HCT116 (cell line): Measurements from ENCODE around the gene FANCD2. TPM values are rescaled to one million over a fixed set of nuclear protein-coding genes. Genes with fewer than 3 reads are reported as not detected.

Source experiments
- ATAC-seq: fragments of 200-7000 bp; cut with Tn5 transposase; 2 replicates; pipeline ENCODE4 v1.9.1; 2020; ENCODE audit warnings: mild to moderate bottlenecking, moderate library complexity
- BruUV-seq: library from RNA; stranded (reverse); fragments of 400-500 nt; replicated peaks from 2 replicates; lab custom pipeline; 2021; lab: Mats Ljungman, UMichigan
- CTCF ChIA-PET: fragments of 300-600 bp; sonication (Branson Sonifier 250); formaldehyde crosslinking; loops from one replicate; lab custom pipeline; 2021; ENCODE audit warnings: antibody characterized with exemption; lab: Charles Lee
- POLR2A ChIA-PET: fragments of 300-600, 350-600 bp; sonication (Branson Sonifier 250); formaldehyde crosslinking; loops from one replicate; lab custom pipeline; 2021; ENCODE audit warnings: antibody characterized with exemption; lab: Charles Lee
- RAD21 ChIA-PET, 2 experiments: fragments of 300-600 bp; sonication (Branson Sonifier 250); formaldehyde crosslinking; loops; one replicate each; lab custom pipeline; 2023; ENCODE audit warnings: low total read pairs in 2 of 2; ENCODE audit not compliant: uncharacterized antibody in 2 of 2, unreplicated experiment in 2 of 2, low non-redundant PET in 1 of 2; lab: Charles Lee
- DNase-seq: peaks from one replicate; pipeline ENCODE4 v3.0.0-alpha.2; 2010; ENCODE audit warnings: low read depth, low spot score
- H2AFZ ChIP-seq: fragments of 200-600 bp; shearing (Covaris generic), sonication (generic); 2 replicates; pipeline ENCODE4 v1.6.1; 2017; ENCODE audit warnings: low read depth, mixed run types, mixed read lengths, antibody characterized with exemption, low read length; ENCODE audit not compliant: poor library complexity, severe bottlenecking
- H3K27ac ChIP-seq: 2 replicates; pipeline ENCODE4 v1.5.1; 2012; ENCODE audit warnings: low read depth, low read length
- H3K27me3 ChIP-seq: fragments of 200-600 bp; sonication (generic); 2 replicates; pipeline ENCODE4 v1.6.1; 2016; ENCODE audit warnings: mixed run types, low read length, mixed read lengths; ENCODE audit not compliant: insufficient read depth
- H3K36me3 ChIP-seq, 2 experiments: fragments of 200-500 bp in 1 of 2; fragments of 200-600 bp in 1 of 2; sonication (Bioruptor generic) in 1 of 2; sonication (generic) in 1 of 2; 2 replicates each; pipeline versions ENCODE4 v1.5.1 to v1.6.1; 2014 to 2016; ENCODE audit warnings: low read length in 2 of 2, inconsistent platforms in 1 of 2, mixed read lengths in 1 of 2, mixed run types in 1 of 2; ENCODE audit not compliant: insufficient read depth in 2 of 2, control insufficient read depth in 1 of 2
- H3K4me1 ChIP-seq, 2 experiments: fragments of 200-600 bp in 1 of 2; sonication (generic) in 1 of 2; 2 replicates each; pipeline versions ENCODE4 v1.5.1 to v1.6.1; 2012 to 2017; ENCODE audit warnings: low read length in 2 of 2, inconsistent platforms in 1 of 2, mild to moderate bottlenecking in 1 of 2, mixed read lengths in 1 of 2, mixed run types in 1 of 2, moderate library complexity in 1 of 2; ENCODE audit not compliant: insufficient read depth in 2 of 2, control insufficient read depth in 1 of 2
- H3K4me2 ChIP-seq: fragments of 200-600 bp; sonication (generic); 2 replicates; pipeline ENCODE4 v1.6.1; 2017; ENCODE audit warnings: mixed run types, low read length, mixed read lengths
- H3K4me3 ChIP-seq, 2 experiments: fragments of 200-600 bp in 1 of 2; sonication (generic) in 1 of 2; replicated peaks in 1 of 2; 2 replicates each; pipeline ENCODE4 v1.5.1; 2011 to 2016; ENCODE audit warnings: low read length in 2 of 2, control low read depth in 1 of 2, low read depth in 1 of 2, mild to moderate bottlenecking in 1 of 2, mixed read lengths in 1 of 2, mixed run types in 1 of 2
- H3K79me2 ChIP-seq: fragments of 200-600 bp; sonication (generic); 2 replicates; pipeline ENCODE4 v1.6.1; 2017; ENCODE audit warnings: mild to moderate bottlenecking, mixed run types, low read length, moderate library complexity, mixed read lengths; ENCODE audit not compliant: insufficient read depth
- H3K9ac ChIP-seq: fragments of 200-600 bp; sonication (generic); 2 replicates; pipeline ENCODE4 v1.6.1; 2016; ENCODE audit warnings: low read length, mixed read lengths
- H3K9me2 ChIP-seq: fragments of 200-600 bp; sonication (generic), shearing (Covaris generic); 2 replicates; pipeline ENCODE4 v1.6.1; 2017; ENCODE audit warnings: mixed run types, mild to moderate bottlenecking, moderate library complexity; ENCODE audit not compliant: insufficient read depth
- H3K9me3 ChIP-seq, 2 experiments: fragments of 200-500 bp in 1 of 2; fragments of 200-600 bp in 1 of 2; sonication (Bioruptor generic) in 1 of 2; sonication (generic) in 1 of 2; 2 replicates each; pipeline ENCODE4 v1.6.1; 2014 to 2017; ENCODE audit warnings: low read length in 2 of 2, mixed read lengths in 2 of 2, inconsistent platforms in 1 of 2, low read depth in 1 of 2, mild to moderate bottlenecking in 1 of 2, mixed run types in 1 of 2, moderate library complexity in 1 of 2; ENCODE audit not compliant: control insufficient read depth in 1 of 2, insufficient read depth in 1 of 2
- H4K20me1 ChIP-seq: fragments of 200-600 bp; sonication (generic), shearing (Covaris generic); 2 replicates; pipeline ENCODE4 v1.6.1; 2017; ENCODE audit warnings: mixed run types, mild to moderate bottlenecking, moderate library complexity; ENCODE audit not compliant: insufficient read depth
- ATF3 ChIP-seq: IDR thresholded peaks from 2 replicates; pipeline ENCODE4 v1.6.1; 2012
- CBX3 ChIP-seq: IDR thresholded peaks from 2 replicates; pipeline ENCODE4 v1.6.1; 2012; ENCODE audit warnings: low read depth
- CTCF ChIP-seq, 3 experiments: fragments of 200-600 bp in 1 of 3; sonication (generic) in 1 of 3; IDR thresholded peaks in 2 of 3; conservative IDR thresholded peaks in 1 of 3; 2 replicates each; pipeline ENCODE4 v1.5.1; 2012 to 2017; ENCODE audit warnings: low read depth in 2 of 3, low read length in 2 of 3, antibody characterized with exemption in 1 of 3, borderline replicate concordance in 1 of 3, control low read depth in 1 of 3, mild to moderate bottlenecking in 1 of 3, mixed read lengths in 1 of 3, mixed run types in 1 of 3, moderate library complexity in 1 of 3; ENCODE audit not compliant: insufficient read depth in 1 of 3
- EZH2 ChIP-seq: fragments of 200-600 bp; sonication (generic); IDR thresholded peaks from 2 replicates; pipeline ENCODE4 v1.6.1; 2017; ENCODE audit warnings: antibody characterized with exemption, mixed run types
- MAX ChIP-seq: IDR thresholded peaks from 2 replicates; pipeline ENCODE4 v1.6.1; 2012
- REST ChIP-seq: IDR thresholded peaks from 2 replicates; pipeline ENCODE4 v1.6.1; 2012; ENCODE audit warnings: low read depth
- SP1 ChIP-seq: IDR thresholded peaks from 2 replicates; pipeline ENCODE4 v1.6.1; 2012; ENCODE audit warnings: low read depth
- ZNF274 ChIP-seq: fragments of 200-500 bp; sonication (Bioruptor generic); IDR thresholded peaks from 2 replicates; pipeline ENCODE4 v1.6.1; 2014; ENCODE audit warnings: mild to moderate bottlenecking, low read depth, low read length, inconsistent platforms
- intact Hi-C: fragments of 100-400 bp; cut with micrococcal nuclease; formaldehyde crosslinking; loops from 2 replicates; pipeline ENCODE4 v1.10.0; 2022
- total RNA-seq: library from RNA; stranded (reverse); gene quantifications from one replicate; pipeline ENCODE4 v1.2.1, GENCODE V29; 2021; ENCODE audit not compliant: unreplicated experiment

The FANCD2 gene
- total RNA-seq, 1 experiment from 2014 or later = 50.0 TPM

GRCh38 chr3:10025205-10026083, 793 bp upstream of the FANCD2 start (continued):
- TF ChIP-seq MAX (no peak), REST (no peak), SP1 (no peak), ZNF274 (no peak), EZH2 (no peak), ATF3 (no peak), CBX3 (no peak)

- no peak overlapping the region for H2AFZ ChIP-seq
- H3K4me3 ChIP-seq = no peak overlapping the region
- no peaks in the 10 kb centered on the region for H3K27me3 ChIP-seq
- no TSS peak for BruUV-seq
- H3K9me3 ChIP-seq = no peaks in the 10 kb centered on the region
- ChIA-PET RAD21 (no interaction called here), CTCF (no interaction called here), POLR2A (no interaction called here)
- DNase-seq (no peak), ATAC-seq (no peak)
- no peaks in the 10 kb centered on the region for H4K20me1 ChIP-seq
- H3K27ac ChIP-seq = no peak overlapping the region
- intact Hi-C loops = no loop called here
- peaks cover 37 to 41% of the 10 kb centered on the region in 2 experiments for H3K36me3 ChIP-seq
- no peak overlapping the region for H3K4me2 ChIP-seq
- no peak overlapping the region for H3K9ac ChIP-seq
- no peak for TF ChIP-seq CTCF (IDR thresholded peaks at IDR 0.05 in 2 of 3, conservative IDR thresholded peaks at IDR 0.05 in 1 of 3; ENCODE audit: borderline replicate concordance in 1 of 3, insufficient read depth in 1 of 3, low read depth in 2 of 3, low read length in 2 of 3)
- no peaks in the 10 kb centered on the region for H3K9me2 ChIP-seq
- no peaks in the 10 kb centered on the region for H3K4me1 ChIP-seq
- 0 out of 2 replicates have a peak, but pooled peaks cover 2% of the 10 kb centered on the region for H3K79me2 ChIP-seq
Measured at GRCh38 chr3:10041034-10041433, 14.8 kb downstream of the FANCD2 start.
